ENCODE results near the gene LYSMD2.

DNA sequence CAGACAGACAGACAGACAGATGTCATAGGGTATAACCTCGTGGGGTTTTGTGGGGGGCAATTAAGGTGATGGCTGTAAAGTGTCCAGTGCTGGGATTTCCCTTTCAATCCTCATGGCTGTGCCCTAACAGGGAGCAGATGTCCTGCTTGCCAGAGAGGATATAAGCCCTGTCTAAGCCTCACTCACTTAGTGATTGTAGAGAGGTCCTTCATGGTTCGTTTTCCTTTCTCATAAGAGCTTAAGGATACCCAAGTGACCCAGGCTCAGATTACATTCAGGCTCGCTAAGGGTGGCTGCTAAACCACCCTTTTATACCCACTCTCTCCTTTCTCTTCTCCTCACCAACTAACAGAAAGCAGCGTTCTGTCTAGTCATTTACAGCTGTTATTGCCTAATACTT is 19.2 kb downstream of the LYSMD2 start:
- TF ChIP-seq, protein P1, sequence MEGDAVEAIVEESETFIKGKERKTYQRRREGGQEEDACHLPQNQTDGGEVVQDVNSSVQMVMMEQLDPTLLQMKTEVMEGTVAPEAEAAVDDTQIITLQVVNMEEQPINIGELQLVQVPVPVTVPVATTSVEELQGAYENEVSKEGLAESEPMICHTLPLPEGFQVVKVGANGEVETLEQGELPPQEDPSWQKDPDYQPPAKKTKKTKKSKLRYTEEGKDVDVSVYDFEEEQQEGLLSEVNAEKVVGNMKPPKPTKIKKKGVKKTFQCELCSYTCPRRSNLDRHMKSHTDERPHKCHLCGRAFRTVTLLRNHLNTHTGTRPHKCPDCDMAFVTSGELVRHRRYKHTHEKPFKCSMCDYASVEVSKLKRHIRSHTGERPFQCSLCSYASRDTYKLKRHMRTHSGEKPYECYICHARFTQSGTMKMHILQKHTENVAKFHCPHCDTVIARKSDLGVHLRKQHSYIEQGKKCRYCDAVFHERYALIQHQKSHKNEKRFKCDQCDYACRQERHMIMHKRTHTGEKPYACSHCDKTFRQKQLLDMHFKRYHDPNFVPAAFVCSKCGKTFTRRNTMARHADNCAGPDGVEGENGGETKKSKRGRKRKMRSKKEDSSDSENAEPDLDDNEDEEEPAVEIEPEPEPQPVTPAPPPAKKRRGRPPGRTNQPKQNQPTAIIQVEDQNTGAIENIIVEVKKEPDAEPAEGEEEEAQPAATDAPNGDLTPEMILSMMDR (IDR thresholded peaks at IDR 0.05): no peak
- no peak for TF ChIP-seq POLR2A (IDR thresholded peaks at IDR 0.05)
